ENCODE measurements around the gene ZNF862. TPM values are rescaled to one million over a fixed set of nuclear protein-coding genes. Genes with fewer than 3 reads are reported as not detected.

ZNF862 gene
- total and polyA plus RNA-seq, 10 of the 15 experiments (the other 5 are each of a cell fraction or from before 2014, with no cell fraction given): 0.49 to 7.7 (median 3.5) TPM

- ChIA-PET CTCF (no interaction called here), RAD21 (ENCODE audit: unreplicated experiment) (no interaction called here), SMC1A (ENCODE audit: uncharacterized antibody, unreplicated experiment) (no interaction called here), POLR2A (no interaction called here)
- ATAC-seq (no peak), DNase-seq (ENCODE audit: low read depth, low spot score) (no peak), FAIRE-seq (no peak)
- TF ChIP-seq ASH2L (IDR thresholded peaks at IDR 0.05; ENCODE audit: borderline replicate concordance, low read depth): no peak
- H3K9me3 ChIP-seq (replicated peaks; ENCODE audit: control insufficient read depth, insufficient read depth, low read length): no peaks in the 10 kb centered on the region
- no peaks in the 10 kb centered on the region for H3K4me1 ChIP-seq (ENCODE audit: control insufficient read depth, insufficient read depth, low read length)
- no TSS peak for BruUV-seq (replicated peaks)
- no peak overlapping the region for H2AFZ ChIP-seq (ENCODE audit: control insufficient read depth, low read depth, low read length)
- intact Hi-C loops (cut with micrococcal nuclease; ENCODE audit: unreplicated experiment): no loop called here
- in situ Hi-C loops (cut with MboI): no loop called here
- H3K27me3 ChIP-seq (replicated peaks in 1 of 2; ENCODE audit: control insufficient read depth in 2 of 2, insufficient read depth in 2 of 2, low read length in 1 of 2): no peaks in the 10 kb centered on the region; a peak in 2 of 4 replicates
- no peak overlapping the region for H3K9ac ChIP-seq (ENCODE audit: control insufficient read depth, insufficient read depth, low read length)
- 57% methylated on average over 13 of the region's 21 CpGs for WGBS (ENCODE audit: insufficient coverage, insufficient replicate concordance, low lambda C conversion rate, missing lambda C conversion rate)
- no peak overlapping the region for H3K27ac ChIP-seq (ENCODE audit: control insufficient read depth, insufficient read depth)
- H4K20me1 ChIP-seq (ENCODE audit: control insufficient read depth, insufficient read depth): no peaks in the 10 kb centered on the region
- H3K4me3 ChIP-seq: no peak overlapping the region
- no peak overlapping the region for H3K4me2 ChIP-seq (ENCODE audit: control insufficient read depth, insufficient read depth)
- no peaks in the 10 kb centered on the region for H3K79me2 ChIP-seq (ENCODE audit: control insufficient read depth, insufficient read depth, low read length)
- no peaks in the 10 kb centered on the region for H3K36me3 ChIP-seq (ENCODE audit: control insufficient read depth in 2 of 2, insufficient read depth in 2 of 2, low read length in 1 of 2)
Observed at GRCh38 chr7:149816267-149816751, 21.9 kb upstream of the ZNF862 start.

DNA sequence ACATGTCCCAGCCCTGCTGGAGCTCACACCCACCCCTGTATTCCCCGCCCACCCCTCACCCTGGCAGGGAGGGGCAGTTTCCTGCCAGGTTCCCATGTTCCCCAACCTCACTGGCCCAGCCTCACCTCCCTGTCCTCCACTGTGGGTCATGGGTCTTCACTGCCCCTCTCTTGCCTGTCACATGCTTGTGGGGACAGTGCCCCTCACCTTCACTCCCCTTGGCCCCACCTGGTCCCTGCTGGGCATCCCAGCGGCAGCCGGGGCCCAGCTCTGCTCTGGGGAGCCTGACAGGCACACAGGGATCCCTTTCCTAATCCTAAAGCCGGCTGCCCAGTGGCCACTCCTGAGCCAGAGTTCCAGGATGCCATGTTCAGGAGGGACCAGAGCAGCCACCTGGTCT, 21.4 kb upstream of the ZNF862 start:
- no peaks in the 10 kb centered on the region; a peak in 2 of 4 replicates for H3K27me3 ChIP-seq (replicated peaks in 1 of 2; ENCODE audit: control insufficient read depth in 2 of 2, insufficient read depth in 2 of 2, low read length in 1 of 2)
- no peaks in the 10 kb centered on the region for H3K9me3 ChIP-seq (replicated peaks; ENCODE audit: control insufficient read depth, insufficient read depth, low read length)
- no peaks in the 10 kb centered on the region for H3K79me2 ChIP-seq (ENCODE audit: control insufficient read depth, insufficient read depth, low read length)
- no peak overlapping the region for H3K4me2 ChIP-seq (ENCODE audit: control insufficient read depth, insufficient read depth)
- DNase-seq (ENCODE audit: low read depth, low spot score) (no peak), FAIRE-seq (no peak), ATAC-seq (no peak)
- ChIA-PET CTCF (no interaction called here), SMC1A (ENCODE audit: uncharacterized antibody, unreplicated experiment) (no interaction called here), POLR2A (no interaction called here), RAD21 (ENCODE audit: unreplicated experiment) (no interaction called here)
- H3K9ac ChIP-seq (ENCODE audit: control insufficient read depth, insufficient read depth, low read length): no peak overlapping the region
- no peak overlapping the region for H3K4me3 ChIP-seq
- 7% methylated on average over 3 of the region's 4 CpGs for WGBS (ENCODE audit: insufficient coverage, insufficient replicate concordance, low lambda C conversion rate, missing lambda C conversion rate)
- intact Hi-C loops (cut with micrococcal nuclease; ENCODE audit: unreplicated experiment) (no loop called here), in situ Hi-C loops (cut with MboI) (no loop called here)
- no peaks in the 10 kb centered on the region for H3K36me3 ChIP-seq (ENCODE audit: control insufficient read depth in 2 of 2, insufficient read depth in 2 of 2, low read length in 1 of 2)
- TF ChIP-seq ZBED1 (IDR thresholded peaks at IDR 0.05; ENCODE audit: borderline replicate concordance): no peak
- no peak for TF ChIP-seq NR2C2 (IDR thresholded peaks at IDR 0.05; ENCODE audit: borderline replicate concordance, control insufficient read depth, insufficient read length, low read depth)
- no peak for TF ChIP-seq HSF1 (IDR thresholded peaks at IDR 0.05; ENCODE audit: low read depth, low read length)
- TF ChIP-seq CREB1 (IDR thresholded peaks at IDR 0.05; ENCODE audit: low read depth): no peak
- TF ChIP-seq SREBF1 (IDR thresholded peaks at IDR 0.05; ENCODE audit: low read length): no peak
- TF ChIP-seq, protein P1, sequence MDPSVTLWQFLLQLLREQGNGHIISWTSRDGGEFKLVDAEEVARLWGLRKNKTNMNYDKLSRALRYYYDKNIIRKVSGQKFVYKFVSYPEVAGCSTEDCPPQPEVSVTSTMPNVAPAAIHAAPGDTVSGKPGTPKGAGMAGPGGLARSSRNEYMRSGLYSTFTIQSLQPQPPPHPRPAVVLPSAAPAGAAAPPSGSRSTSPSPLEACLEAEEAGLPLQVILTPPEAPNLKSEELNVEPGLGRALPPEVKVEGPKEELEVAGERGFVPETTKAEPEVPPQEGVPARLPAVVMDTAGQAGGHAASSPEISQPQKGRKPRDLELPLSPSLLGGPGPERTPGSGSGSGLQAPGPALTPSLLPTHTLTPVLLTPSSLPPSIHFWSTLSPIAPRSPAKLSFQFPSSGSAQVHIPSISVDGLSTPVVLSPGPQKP (IDR thresholded peaks at IDR 0.05; ENCODE audit: low read depth, low read length): no peak
- no peak for TF ChIP-seq CHD4 (IDR thresholded peaks at IDR 0.05)
- H3K4me1 ChIP-seq (ENCODE audit: control insufficient read depth, insufficient read depth, low read length): no peaks in the 10 kb centered on the region
- BruUV-seq (replicated peaks): no TSS peak
- no peaks in the 10 kb centered on the region for H4K20me1 ChIP-seq (ENCODE audit: control insufficient read depth, insufficient read depth)
- H2AFZ ChIP-seq (ENCODE audit: control insufficient read depth, low read depth, low read length): no peak overlapping the region
- no peak overlapping the region for H3K27ac ChIP-seq (ENCODE audit: control insufficient read depth, insufficient read depth)

Measured in GM12878 (cell line).